GM12878 (cell line): ENCODE results near the gene SMTNL2.

Experiments used
- HDAC2 ChIP-seq: fragments of 200-600 bp; sonication (generic); IDR thresholded peaks from 2 replicates; pipeline ENCODE4 v1.6.1; 2017
- JUND ChIP-seq: IDR thresholded peaks from 2 replicates; pipeline ENCODE4 v1.6.1; 2012; ENCODE audit warnings: low read depth, mild to moderate bottlenecking, low read length, improper control_type of control experiment, moderate library complexity
- POLR2A ChIP-seq: IDR thresholded peaks from 2 replicates; pipeline ENCODE4 v1.6.1; 2011; ENCODE audit warnings: low read depth, mild to moderate bottlenecking, low read length
- YY1 ChIP-seq: IDR thresholded peaks from 2 replicates; pipeline ENCODE4 v1.6.1; 2011; ENCODE audit warnings: low read depth, mild to moderate bottlenecking, low read length
- ZBTB40 ChIP-seq: fragments of 450-650 bp; IDR thresholded peaks from 2 replicates; pipeline ENCODE4 v1.6.1; 2016; ENCODE audit warnings: mild to moderate bottlenecking, moderate library complexity, borderline replicate concordance
- ZNF24 ChIP-seq: fragments of 450-650 bp; IDR thresholded peaks from 2 replicates; pipeline ENCODE4 v1.6.1; 2017; ENCODE audit warnings: antibody characterized with exemption, mild to moderate bottlenecking

GRCh38 chr17:4592240-4593005 lies 8.1 kb downstream of the SMTNL2 start:
- TF ChIP-seq HDAC2 (no peak), YY1 (no peak), POLR2A (no peak), ZNF24 (no peak), ZBTB40 (no peak), JUND (no peak)
